HG02970 (cell line): ENCODE measurements around the gene MATK.
"Not testable (repeated sequence)": the region's sequence is repeated elsewhere in the genome, so short reads cannot be mapped to it uniquely, and the experiment has no call there.

ENCODE experiments used
- ATAC-seq: cut with Tn5 transposase; IDR thresholded peaks from one replicate; pipeline ENCODE4 v1.9.1; 2021; ENCODE audit warnings: mild to moderate bottlenecking, moderate library complexity, moderate number of reproducible peaks; ENCODE audit not compliant: unreplicated experiment, low FRiP score

Gene MATK

GRCh38 chr19:3816566-3817218, 30.5 kb upstream of the MATK start:
- ATAC-seq, result no peak

DNA sequence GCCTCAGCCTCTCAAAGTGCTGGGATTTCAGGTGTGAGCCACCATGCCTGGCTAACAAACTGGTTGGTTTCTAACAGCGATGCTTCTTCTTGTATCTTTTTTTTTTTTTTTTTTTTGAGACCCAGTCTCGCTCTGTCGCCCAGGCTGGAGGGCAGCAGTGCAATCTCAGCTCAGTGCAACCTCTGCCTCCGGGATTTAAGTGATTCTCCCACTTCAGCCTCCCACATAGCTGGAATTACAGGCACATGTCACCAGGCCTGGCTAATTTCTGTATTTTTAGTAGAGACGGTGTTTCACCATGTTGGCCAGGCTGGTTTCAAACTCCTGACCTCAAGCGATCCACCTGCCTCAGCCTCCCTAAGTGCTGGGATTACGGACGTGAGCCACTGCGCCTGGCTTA, 30.0 kb upstream of the MATK start:
- not testable (repeated sequence) for ATAC-seq

GRCh38 chr19:3814648-3815047, 28.5 kb upstream of the MATK start:
- ATAC-seq, result no peak

- ATAC-seq, result no peak
Observed at GRCh38 chr19:3813473-3814392, 27.6 kb upstream of the MATK start.

GRCh38 chr19:3810708-3811355, 24.7 kb upstream of the MATK start:
- ATAC-seq, result no peak

- no peak for ATAC-seq
Observed at GRCh38 chr19:3809881-3810707, 23.9 kb upstream of the MATK start.

DNA sequence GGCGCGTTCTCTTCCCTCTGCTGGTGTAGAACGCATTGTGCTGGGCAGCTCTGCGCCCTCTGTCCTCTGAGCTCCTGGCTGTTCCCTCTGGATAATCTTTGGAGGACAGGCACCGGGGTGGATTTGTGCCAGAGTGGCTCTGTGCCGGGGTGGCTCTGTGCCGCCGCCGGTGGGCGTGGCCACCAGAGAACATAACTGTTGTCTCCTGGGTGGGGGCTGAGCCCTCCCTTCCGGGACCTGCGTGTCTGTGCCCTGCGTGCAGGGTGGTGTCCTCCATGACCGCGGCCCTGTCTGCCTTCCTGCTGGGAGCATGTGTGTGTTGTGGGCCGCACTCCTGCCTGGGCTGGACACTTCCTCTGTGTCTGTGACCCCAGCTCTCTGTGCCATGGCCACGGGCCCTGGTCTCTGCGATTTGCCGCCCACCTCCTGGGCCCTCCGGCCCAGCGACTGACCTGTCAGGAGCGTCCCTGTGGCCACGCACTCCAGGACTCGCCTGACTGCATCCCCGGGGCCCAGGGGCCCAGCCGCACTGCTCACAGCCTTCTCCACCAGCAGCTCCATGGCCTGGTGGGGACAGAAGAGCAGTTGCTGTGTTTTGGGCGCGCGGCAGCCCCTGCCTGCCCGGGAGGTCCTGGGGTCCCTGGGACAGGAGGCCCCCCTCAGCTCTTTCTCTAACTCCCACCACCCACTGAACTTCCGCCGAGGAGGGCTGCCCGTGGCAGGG, 22.4 kb upstream of the MATK start:
- no peak for ATAC-seq

DNA sequence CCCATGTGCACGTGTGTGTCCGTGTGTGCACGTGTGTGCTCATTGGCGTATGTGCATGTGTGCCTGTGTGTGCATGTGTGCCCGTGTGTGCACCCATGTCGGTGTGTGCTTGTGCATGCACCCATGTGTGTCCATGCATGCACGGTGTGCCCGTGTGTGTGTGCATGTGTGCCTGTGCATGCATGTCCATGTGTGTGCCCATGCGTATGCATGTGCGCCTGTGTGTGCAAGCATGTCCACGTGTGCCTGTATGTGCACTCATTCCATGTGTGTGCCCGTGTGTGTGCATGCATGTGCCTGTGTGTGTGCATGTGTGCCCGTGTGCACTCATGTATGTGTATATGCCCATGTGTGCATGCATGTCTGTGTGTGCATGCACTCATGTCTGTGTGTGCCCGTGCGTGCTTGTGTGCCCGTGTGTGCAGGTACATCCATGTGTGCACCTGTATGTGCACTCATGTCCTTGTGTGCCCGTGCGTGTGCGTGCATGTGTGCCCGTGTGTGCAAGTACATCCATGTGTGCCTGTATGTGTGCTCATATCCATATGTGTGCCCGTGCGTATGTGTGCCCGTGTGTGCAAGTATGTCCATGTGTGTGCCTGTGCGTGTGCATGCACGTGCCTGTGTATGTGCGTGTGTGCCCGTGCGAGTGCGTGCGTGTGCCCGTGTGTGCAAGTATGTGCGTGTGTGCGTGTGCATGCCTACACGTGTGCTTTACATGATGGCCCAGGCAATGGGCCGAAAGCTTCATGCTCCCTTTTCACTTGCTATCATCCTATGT, 21.6 kb upstream of the MATK start:
- no peak for ATAC-seq

GRCh38 chr19:3807131-3807480, 20.9 kb upstream of the MATK start:
- no peak for ATAC-seq

DNA sequence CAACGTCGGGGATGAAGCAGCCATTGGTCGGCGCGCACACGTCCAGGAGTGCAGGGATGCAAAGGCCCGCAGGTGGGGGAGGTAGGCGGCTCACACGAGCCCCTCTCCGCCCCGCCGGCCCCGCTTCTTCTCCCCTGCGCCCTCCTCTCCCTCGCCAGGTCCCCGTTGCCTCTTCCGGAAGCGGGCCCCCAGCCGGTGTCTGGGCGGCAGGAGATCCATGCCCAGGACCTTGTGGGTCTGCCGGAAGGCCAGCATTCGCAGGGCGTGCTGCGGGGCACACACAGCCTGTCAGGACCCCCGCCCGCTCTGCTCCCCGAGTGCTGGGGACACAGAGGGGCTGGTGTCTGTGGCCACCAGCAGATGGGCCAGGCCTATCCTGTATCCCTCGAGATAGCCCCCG, 19.7 kb upstream of the MATK start:
- no peak for ATAC-seq

DNA sequence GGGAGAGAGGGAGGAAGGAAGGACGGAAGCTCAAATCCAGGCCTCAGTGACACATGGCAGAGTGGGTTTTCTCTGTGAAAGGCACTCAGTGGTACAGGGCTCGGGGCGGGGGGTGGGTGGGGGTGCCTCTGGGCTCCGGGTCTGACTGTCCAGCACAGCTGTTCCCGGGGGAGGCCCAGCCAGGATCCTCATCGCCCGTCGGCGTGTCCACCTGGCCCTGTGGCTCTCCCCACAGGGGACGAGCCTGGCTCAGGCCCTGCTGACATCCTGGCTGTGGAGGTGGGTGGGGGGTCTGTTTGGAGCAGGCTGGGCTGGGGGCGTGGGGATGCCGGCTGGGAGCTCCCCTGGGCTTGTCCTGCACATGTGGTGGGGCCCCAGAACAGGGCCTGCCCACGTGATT, 18.2 kb upstream of the MATK start:
- ATAC-seq, result no peak

GRCh38 chr19:3803986-3804385, 17.8 kb upstream of the MATK start:
- ATAC-seq, result no peak

GRCh38 chr19:3803114-3803888, 17.1 kb upstream of the MATK start:
- no peak for ATAC-seq

DNA sequence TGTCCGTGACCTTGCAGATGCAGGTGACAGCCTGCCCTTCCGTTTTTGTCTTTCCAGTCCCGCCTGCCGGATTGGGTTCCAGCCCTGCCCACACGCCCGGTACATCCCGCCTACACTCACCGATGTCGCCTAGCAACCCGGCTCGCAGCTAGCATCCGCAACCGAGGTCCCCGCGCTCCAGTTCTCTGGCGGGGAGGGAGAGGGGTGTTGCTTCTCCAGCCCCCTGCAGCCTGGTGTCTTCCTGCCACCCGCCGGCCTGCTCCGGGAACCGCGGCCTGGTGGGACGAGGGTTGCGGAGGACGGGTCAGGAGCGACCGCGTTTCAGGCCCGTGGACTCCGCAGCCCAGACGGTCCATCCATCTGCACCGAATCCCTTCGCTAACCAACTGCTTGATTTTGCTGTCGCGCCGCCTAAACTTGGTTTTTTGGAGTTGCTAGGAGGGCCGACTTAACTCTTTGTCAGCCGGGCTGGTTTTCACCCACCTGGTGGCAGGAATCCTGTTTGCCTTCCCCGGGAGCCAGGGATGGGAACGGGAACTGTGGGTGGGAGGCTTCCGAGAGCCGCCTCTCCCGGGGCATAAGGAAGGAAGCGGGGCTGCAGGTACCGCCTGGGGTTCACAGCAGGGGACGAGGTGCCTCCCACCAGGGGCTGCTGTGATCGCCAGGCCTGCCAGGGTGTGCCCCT, 15.4 kb upstream of the MATK start:
- no peak for ATAC-seq

- ATAC-seq, result no peak
Observed at GRCh38 chr19:3800996-3801395, 14.8 kb upstream of the MATK start.

DNA sequence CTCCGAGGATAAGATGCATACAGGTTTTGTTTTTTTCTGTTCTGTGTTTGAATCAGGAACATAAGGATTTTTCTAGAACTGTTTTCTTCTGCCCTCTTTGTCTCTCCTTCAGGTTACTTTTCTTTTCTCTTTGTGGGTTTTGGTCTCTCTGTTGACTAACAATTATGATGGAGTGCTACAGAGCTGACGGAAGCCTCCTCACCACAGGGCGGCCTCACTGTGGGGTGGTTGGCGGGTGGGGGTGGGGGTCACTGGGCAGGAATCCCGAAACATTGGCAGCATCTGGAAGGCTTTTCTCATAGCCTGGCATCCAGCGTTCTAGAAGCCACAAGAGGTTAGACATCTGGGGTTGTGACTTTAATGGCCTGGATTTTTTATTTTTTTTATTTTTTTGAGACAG, 12.0 kb upstream of the MATK start:
- no peak for ATAC-seq

GRCh38 chr19:3796358-3796757, 10.2 kb upstream of the MATK start:
- ATAC-seq, result no peak

DNA sequence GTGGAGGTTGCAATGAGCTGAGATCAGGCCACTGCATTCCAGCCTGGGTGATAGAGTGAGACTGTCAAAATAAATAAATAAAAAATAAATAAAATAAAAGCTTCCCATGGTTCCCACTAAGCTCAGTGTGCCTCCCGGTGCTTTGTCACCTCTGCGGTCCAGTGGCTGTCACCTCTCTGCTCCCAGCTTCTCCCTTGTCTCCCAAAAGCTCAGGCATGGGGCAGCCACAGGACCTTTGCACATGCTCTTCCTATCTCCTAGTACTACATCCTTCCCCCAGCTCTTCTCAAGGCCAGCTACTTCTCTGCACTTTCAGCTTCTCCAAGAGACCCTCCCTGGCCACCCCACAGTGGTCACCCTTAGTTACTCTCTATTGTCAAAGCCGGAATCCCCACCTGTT, 7.6 kb upstream of the MATK start:
- no peak for ATAC-seq
